Astrocyte (in vitro differentiated cells and primary cell): ENCODE results near the gene UBR4. TPM values are rescaled to one million over a fixed set of nuclear protein-coding genes. Genes with fewer than 3 reads are reported as not detected.

Experiments
- DNase-seq: peaks from one replicate; pipeline ENCODE4 v3.0.0-alpha.2; 2010; ENCODE audit warnings: low read depth
- FAIRE-seq: peaks from 2 replicates; lab custom pipeline; 2011; peaks lifted over from hg19 to GRCh38; lab: Jason Lieb, UNC
- H2AFZ ChIP-seq: 2 replicates; pipeline ENCODE4 v1.6.0; 2012; ENCODE audit warnings: low read depth, low read length, inconsistent platforms
- H3K27ac ChIP-seq: 2 replicates; pipeline ENCODE4 v1.5.1; 2011; ENCODE audit warnings: low read depth, low read length, inconsistent platforms
- H3K27me3 ChIP-seq: 2 replicates; pipeline ENCODE4 v1.6.0; 2011; ENCODE audit warnings: low read length, inconsistent platforms; ENCODE audit not compliant: insufficient read depth
- H3K36me3 ChIP-seq: 2 replicates; pipeline ENCODE4 v1.5.1; 2011; ENCODE audit warnings: low read length, inconsistent platforms; ENCODE audit not compliant: insufficient read depth
- H3K4me1 ChIP-seq: 2 replicates; pipeline ENCODE4 v1.5.1; 2011; ENCODE audit warnings: low read length, inconsistent platforms; ENCODE audit not compliant: insufficient read depth
- H3K4me2 ChIP-seq: 2 replicates; pipeline ENCODE4 v1.6.0; 2012; ENCODE audit warnings: low read length, inconsistent platforms
- H3K4me3 ChIP-seq: 2 replicates; pipeline ENCODE4 v1.5.1; 2011; ENCODE audit warnings: low read depth, mild to moderate bottlenecking, low read length, inconsistent platforms; ENCODE audit not compliant: insufficient read depth
- H3K79me2 ChIP-seq: 2 replicates; pipeline ENCODE4 v1.6.0; 2012; ENCODE audit warnings: mild to moderate bottlenecking, low read length, inconsistent platforms; ENCODE audit not compliant: insufficient read depth
- H3K9ac ChIP-seq: 2 replicates; pipeline ENCODE4 v1.6.0; 2012; ENCODE audit warnings: mild to moderate bottlenecking, low read length, inconsistent platforms
- H3K9me3 ChIP-seq: 2 replicates; pipeline ENCODE4 v1.5.1; 2012; ENCODE audit warnings: low read depth, mild to moderate bottlenecking, low read length, inconsistent platforms; ENCODE audit not compliant: insufficient read depth
- H4K20me1 ChIP-seq: 2 replicates; pipeline ENCODE4 v1.6.0; 2012; ENCODE audit warnings: low read length, inconsistent platforms; ENCODE audit not compliant: insufficient read depth
- H3K27ac Mint-ChIP-seq: one replicate; pipeline ENCODE4 v1.8.0; 2021; ENCODE audit warnings: mild to moderate bottlenecking, mixed read lengths; ENCODE audit not compliant: unreplicated experiment
- H3K27me3 Mint-ChIP-seq: one replicate; pipeline ENCODE4 v1.8.0; 2021; ENCODE audit warnings: low read depth, mixed read lengths; ENCODE audit not compliant: unreplicated experiment
- H3K36me3 Mint-ChIP-seq: one replicate; pipeline ENCODE4 v1.8.0; 2021; ENCODE audit warnings: low read depth, mixed read lengths; ENCODE audit not compliant: unreplicated experiment
- H3K4me1 Mint-ChIP-seq: one replicate; pipeline ENCODE4 v1.8.0; 2021; ENCODE audit warnings: low read depth, mixed read lengths; ENCODE audit not compliant: unreplicated experiment
- H3K4me3 Mint-ChIP-seq: one replicate; pipeline ENCODE4 v1.8.0; 2021; ENCODE audit warnings: mild to moderate bottlenecking, moderate library complexity, mixed read lengths; ENCODE audit not compliant: unreplicated experiment
- H3K9me3 Mint-ChIP-seq: one replicate; pipeline ENCODE4 v1.8.0; 2021; ENCODE audit warnings: mild to moderate bottlenecking, mixed read lengths; ENCODE audit not compliant: unreplicated experiment
- CTCF ChIP-seq: IDR thresholded peaks from 2 replicates; pipeline ENCODE4 v1.5.1; 2011; ENCODE audit warnings: low read depth, mild to moderate bottlenecking, inconsistent platforms, low read length, moderate library complexity; ENCODE audit not compliant: insufficient read depth
- EZH2 ChIP-seq: IDR thresholded peaks from 2 replicates; pipeline ENCODE4 v1.6.1; 2012; ENCODE audit warnings: mild to moderate bottlenecking, low read length, inconsistent platforms; ENCODE audit not compliant: insufficient read depth
- total RNA-seq: library from RNA; stranded (reverse); gene quantifications from 2 replicates; pipeline ENCODE4 v1.2.1, GENCODE V29; 2021

UBR4 gene
- total RNA-seq, 1 donor from 2014 or later, result 153 TPM

- no peak for FAIRE-seq
- Mint-ChIP-seq H3K4me1 (no peaks in the 10 kb centered on the region), H3K9me3 (no peaks in the 10 kb centered on the region), H3K4me3 (no peak overlapping the region), H3K27ac (no peak overlapping the region), H3K36me3 (peaks cover 29% of the 10 kb centered on the region), H3K27me3 (peaks cover 5% of the 10 kb centered on the region)
- H3K4me2 ChIP-seq, result no peak overlapping the region
- peaks cover 20% of the 10 kb centered on the region for H4K20me1 ChIP-seq
- DNase-seq, result no peak
- TF ChIP-seq CTCF (no peak), EZH2 (no peak)
- H3K79me2 ChIP-seq, result no peaks in the 10 kb centered on the region
- no peak overlapping the region for H3K4me3 ChIP-seq
- no peak overlapping the region for H2AFZ ChIP-seq
- H3K9ac ChIP-seq, result no peak overlapping the region
- no peaks in the 10 kb centered on the region for H3K27me3 ChIP-seq
- H3K9me3 ChIP-seq, result no peaks in the 10 kb centered on the region
- peaks cover 18% of the 10 kb centered on the region for H3K4me1 ChIP-seq
- H3K36me3 ChIP-seq, result peaks cover 41% of the 10 kb centered on the region
- no peak overlapping the region for H3K27ac ChIP-seq
These were observed 137.6 kb downstream of the UBR4 start for GRCh38 chr1:19072285-19072981.

GRCh38 chr1:19071674-19072281 is 138.3 kb downstream of the UBR4 start:
- no peak overlapping the region for H3K4me2 ChIP-seq
- DNase-seq (no peak), FAIRE-seq (no peak)
- no peaks in the 10 kb centered on the region for H3K79me2 ChIP-seq
- Mint-ChIP-seq H3K27me3 (peaks cover 5% of the 10 kb centered on the region), H3K4me3 (no peak overlapping the region), H3K4me1 (peaks cover under 1% of the 10 kb centered on the region), H3K36me3 (peaks cover 23% of the 10 kb centered on the region), H3K9me3 (no peaks in the 10 kb centered on the region), H3K27ac (no peak overlapping the region)
- no peak overlapping the region for H3K9ac ChIP-seq
- TF ChIP-seq EZH2 (no peak), CTCF (no peak)
- peaks cover 25% of the 10 kb centered on the region for H3K4me1 ChIP-seq
- no peak overlapping the region for H2AFZ ChIP-seq
- no peaks in the 10 kb centered on the region for H3K27me3 ChIP-seq
- no peak overlapping the region for H3K4me3 ChIP-seq
- H3K27ac ChIP-seq, result no peak overlapping the region
- H3K36me3 ChIP-seq, result peaks cover 36% of the 10 kb centered on the region
- peaks cover 20% of the 10 kb centered on the region for H4K20me1 ChIP-seq
- no peaks in the 10 kb centered on the region for H3K9me3 ChIP-seq
